GM13977 (cell line): Measurements from ENCODE around the gene PHACTR1.
"Not testable (repeated sequence)": the region's sequence is repeated elsewhere in the genome, so short reads cannot be mapped to it uniquely, and the experiment has no call there.

Experiments
- DNase-seq: peaks from one replicate; pipeline ENCODE4 v3.0.0; 2012; ENCODE audit warnings: low spot score
- in situ Hi-C: fragments of 300-500 bp; cut with MboI; formaldehyde crosslinking; loops from one replicate; pipeline ENCODE4 v1.12.0; 2022; ENCODE audit warnings: low sequenced_read_pairs, low pct_unique_long_range_greater_than_20kb, mixed read lengths, inconsistent platforms; ENCODE audit not compliant: unreplicated experiment
- TF ChIP-seq, protein P1 (sequence below): IDR thresholded peaks from 2 replicates; pipeline ENCODE4 v1.5.1; 2012; ENCODE audit warnings: mild to moderate bottlenecking, control low read depth; ENCODE audit not compliant: insufficient read depth; ENCODE audit errors: extremely low read depth, missing control alignments

PHACTR1 gene

DNA sequence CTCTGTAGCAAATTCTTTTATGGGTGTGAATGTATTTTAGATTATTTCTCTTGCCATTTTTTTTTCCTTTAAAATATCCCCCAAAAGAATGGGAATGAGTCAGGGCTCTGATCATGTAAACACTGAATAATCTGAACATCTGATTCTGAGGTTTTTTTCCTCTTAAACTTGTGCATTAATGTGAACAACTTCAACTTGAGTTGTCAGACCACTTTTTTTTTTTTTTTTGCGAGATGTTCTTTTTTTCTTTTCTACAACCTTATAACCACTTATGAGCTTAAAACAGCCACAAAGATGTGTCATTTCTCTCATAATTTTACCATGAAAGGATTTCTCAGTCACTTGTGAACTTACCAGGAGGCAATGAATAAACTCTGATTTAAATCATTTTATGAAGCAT is 526.5 kb downstream of the PHACTR1 start:
- TF ChIP-seq, protein P1, sequence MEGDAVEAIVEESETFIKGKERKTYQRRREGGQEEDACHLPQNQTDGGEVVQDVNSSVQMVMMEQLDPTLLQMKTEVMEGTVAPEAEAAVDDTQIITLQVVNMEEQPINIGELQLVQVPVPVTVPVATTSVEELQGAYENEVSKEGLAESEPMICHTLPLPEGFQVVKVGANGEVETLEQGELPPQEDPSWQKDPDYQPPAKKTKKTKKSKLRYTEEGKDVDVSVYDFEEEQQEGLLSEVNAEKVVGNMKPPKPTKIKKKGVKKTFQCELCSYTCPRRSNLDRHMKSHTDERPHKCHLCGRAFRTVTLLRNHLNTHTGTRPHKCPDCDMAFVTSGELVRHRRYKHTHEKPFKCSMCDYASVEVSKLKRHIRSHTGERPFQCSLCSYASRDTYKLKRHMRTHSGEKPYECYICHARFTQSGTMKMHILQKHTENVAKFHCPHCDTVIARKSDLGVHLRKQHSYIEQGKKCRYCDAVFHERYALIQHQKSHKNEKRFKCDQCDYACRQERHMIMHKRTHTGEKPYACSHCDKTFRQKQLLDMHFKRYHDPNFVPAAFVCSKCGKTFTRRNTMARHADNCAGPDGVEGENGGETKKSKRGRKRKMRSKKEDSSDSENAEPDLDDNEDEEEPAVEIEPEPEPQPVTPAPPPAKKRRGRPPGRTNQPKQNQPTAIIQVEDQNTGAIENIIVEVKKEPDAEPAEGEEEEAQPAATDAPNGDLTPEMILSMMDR = no peak
- no peak for DNase-seq
- in situ Hi-C loops = no loop called here

DNA sequence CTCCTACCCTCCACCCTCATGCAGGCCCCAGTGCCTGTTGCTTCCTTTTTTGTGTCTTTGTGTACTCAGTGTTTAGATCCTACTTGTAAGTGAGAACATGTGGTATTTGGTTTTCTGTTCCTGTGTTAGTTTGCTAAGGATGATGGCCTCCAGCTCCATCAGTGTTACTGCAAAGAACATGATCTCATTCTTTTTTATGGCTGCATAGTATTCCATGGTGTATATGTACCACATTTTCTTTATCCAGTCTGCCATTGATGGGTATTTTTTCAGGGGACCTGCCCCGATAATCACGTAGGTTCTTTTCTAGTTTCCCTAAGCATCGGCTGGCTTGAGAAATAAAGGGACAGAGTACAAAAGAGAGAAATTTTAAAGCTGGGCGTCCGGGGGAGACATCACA is 527.2 kb downstream of the PHACTR1 start:
- DNase-seq, in situ Hi-C loops: not testable (repeated sequence)

DNA sequence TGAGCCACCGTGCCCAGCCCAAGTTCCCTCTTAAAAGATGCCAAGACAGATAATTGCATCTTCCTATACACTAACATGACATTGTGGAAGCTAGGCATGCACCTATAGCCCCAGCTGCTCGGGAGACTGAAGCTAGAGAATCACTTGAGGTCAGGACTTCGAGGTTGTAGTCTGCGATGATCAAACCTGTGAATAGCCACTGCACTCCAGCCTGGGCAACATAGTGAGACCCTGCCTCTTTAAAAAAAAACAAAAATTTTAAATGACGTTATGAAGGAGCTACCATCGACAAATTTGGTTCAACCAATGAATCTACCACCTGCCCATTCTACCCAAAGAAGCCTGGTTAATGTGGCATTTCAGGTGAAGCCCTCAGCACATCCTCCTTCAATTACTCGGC is 531.1 kb downstream of the PHACTR1 start:
- no peak for DNase-seq
- in situ Hi-C loops = no loop called here
- TF ChIP-seq, protein P1 = no peak

DNA sequence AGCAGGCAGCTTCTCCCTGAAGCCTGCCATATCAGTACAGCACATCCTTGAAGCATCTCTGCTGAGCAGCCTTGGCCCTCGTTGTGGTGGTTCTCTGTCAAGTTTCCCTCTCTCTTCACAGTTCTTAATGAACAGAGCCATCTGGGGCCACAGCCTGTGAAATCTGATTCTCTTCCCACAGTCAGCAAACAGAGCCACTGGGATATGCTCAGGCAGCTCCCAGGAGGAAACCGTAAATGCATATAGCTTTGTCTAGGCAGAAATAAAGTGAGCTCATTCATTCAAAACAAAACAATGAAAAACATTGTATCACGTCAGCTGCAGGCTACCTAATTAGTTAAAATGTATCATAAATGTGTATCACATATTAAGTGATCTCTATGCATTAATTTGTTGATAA is 531.5 kb downstream of the PHACTR1 start:
- no peak for DNase-seq
- in situ Hi-C loops = no loop called here
- TF ChIP-seq, protein P1 = no peak

DNA sequence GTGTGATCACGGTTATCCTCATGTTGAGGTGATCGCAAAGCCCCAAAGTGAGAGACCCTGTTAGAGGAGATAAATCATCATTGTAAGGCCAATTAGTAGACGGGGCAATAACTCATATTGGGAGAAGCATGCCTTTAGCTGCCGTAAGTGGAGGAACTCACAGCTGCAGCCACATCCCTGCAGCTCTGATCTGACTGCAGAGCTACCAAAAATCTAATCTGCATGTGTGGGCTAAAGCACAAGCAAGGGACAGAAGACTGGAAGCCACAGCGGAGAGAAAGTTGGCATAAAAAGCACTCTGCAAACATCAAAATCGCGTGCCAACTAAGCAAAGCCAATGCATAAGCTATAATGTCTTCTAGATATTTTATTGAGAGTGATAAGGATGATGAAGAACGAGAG is 532.0 kb downstream of the PHACTR1 start:
- in situ Hi-C loops = no loop called here
- TF ChIP-seq, protein P1 = no peak
- DNase-seq = no peak

DNA sequence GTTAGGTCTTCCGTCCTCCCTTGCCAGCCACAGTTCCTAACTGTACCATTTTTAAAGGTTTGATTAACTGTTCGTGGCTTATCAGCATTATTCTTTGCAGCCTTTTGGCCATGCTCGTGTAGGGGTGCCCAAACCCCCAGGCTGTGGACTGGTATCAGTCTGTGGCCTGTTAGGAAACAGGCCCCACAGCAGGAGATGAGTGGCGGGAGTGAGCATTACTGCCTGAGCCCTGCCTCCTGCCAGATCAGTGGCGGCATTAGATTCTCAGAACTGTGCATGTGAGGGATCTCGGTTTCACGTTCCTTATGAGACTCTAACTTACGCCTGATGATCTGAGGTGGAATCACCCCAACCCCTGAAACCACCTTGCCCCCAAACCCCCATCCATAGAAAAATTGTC is 532.4 kb downstream of the PHACTR1 start:
- in situ Hi-C loops = no loop called here
- TF ChIP-seq, protein P1 = no peak
- no peak for DNase-seq

DNA sequence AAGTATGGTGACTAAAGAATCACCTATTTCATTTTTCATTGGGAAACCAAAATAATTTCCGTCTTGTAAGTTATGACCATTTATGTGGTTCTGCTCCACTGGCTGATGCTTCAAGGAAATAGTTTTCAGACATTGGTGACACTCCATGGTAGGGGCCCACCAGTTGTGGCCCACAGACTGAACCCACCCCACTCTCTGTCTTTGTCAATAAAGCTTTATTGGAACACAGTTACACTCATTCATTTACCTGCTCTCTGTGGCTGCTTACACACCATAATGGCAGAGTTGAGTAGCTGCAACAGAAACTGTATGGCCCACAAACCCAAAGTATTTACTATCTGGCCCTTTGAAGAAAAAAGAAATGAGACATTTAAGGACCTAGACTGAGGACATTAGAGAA is 533.2 kb downstream of the PHACTR1 start:
- in situ Hi-C loops = no loop called here
- TF ChIP-seq, protein P1 = no peak

More for the DNA sequence above, 533.2 kb downstream of the PHACTR1 start:
- DNase-seq = no peak
